MCF 10A (cell line): ENCODE results near the gene KCND2. TPM values are rescaled to one million over a fixed set of nuclear protein-coding genes. Genes with fewer than 3 reads are reported as not detected.

Experiments
- BruUV-seq: library from RNA; stranded (reverse); fragments of 400-500 nt; replicated peaks from 2 replicates; lab custom pipeline; 2021; lab: Mats Ljungman, UMichigan
- CTCF ChIA-PET: fragments of 300-600 bp; sonication (Branson Sonifier 250); formaldehyde crosslinking; extraction: SDS; loops from one replicate; lab custom pipeline; 2021; ENCODE audit warnings: antibody characterized with exemption, inconsistent platforms; lab: Yijun Ruan, JAX
- POLR2A ChIA-PET: fragments of 300-600, 350-650 bp; sonication (Branson Sonifier 250); formaldehyde crosslinking; extraction: SDS; loops from one replicate; lab custom pipeline; 2020; ENCODE audit warnings: antibody characterized with exemption, inconsistent platforms; lab: Yijun Ruan, JAX
- DNase-seq: peaks from one replicate; pipeline ENCODE4 v3.0.0-alpha.2; 2018; ENCODE audit not compliant: unreplicated experiment
- H3K27ac Mint-ChIP-seq: one replicate; pipeline ENCODE4 v1.8.0; 2022; ENCODE audit warnings: mild to moderate bottlenecking, low read depth, mixed read lengths; ENCODE audit not compliant: unreplicated experiment
- H3K27me3 Mint-ChIP-seq: one replicate; pipeline ENCODE4 v1.8.0; 2022; ENCODE audit warnings: mixed read lengths; ENCODE audit not compliant: insufficient read depth, unreplicated experiment
- H3K36me3 Mint-ChIP-seq: one replicate; pipeline ENCODE4 v1.8.0; 2022; ENCODE audit warnings: mild to moderate bottlenecking, moderate library complexity, mixed read lengths; ENCODE audit not compliant: insufficient read depth, unreplicated experiment
- H3K4me1 Mint-ChIP-seq: one replicate; pipeline ENCODE4 v1.8.0; 2022; ENCODE audit warnings: mixed read lengths; ENCODE audit not compliant: insufficient read depth, unreplicated experiment
- H3K4me3 Mint-ChIP-seq: one replicate; pipeline ENCODE4 v1.8.0; 2022; ENCODE audit warnings: mild to moderate bottlenecking, moderate library complexity, mixed read lengths; ENCODE audit not compliant: unreplicated experiment
- H3K9me3 Mint-ChIP-seq: one replicate; pipeline ENCODE4 v1.8.0; 2022; ENCODE audit warnings: mixed read lengths; ENCODE audit not compliant: unreplicated experiment
- CTCF ChIP-seq: fragments of 200-600 bp; IDR thresholded peaks from one replicate; pipeline ENCODE4 v1.8.0; 2022; ENCODE audit warnings: antibody characterized with exemption, mild to moderate bottlenecking; ENCODE audit not compliant: unreplicated experiment
- intact Hi-C: fragments of 100-400 bp; cut with micrococcal nuclease; formaldehyde crosslinking; loops from 2 replicates; pipeline ENCODE4 v1.14.1; 2022
- total RNA-seq: library from RNA; stranded (reverse); gene quantifications from 2 replicates; pipeline ENCODE4 v1.2.3, GENCODE V29; 2022

Gene KCND2
- total RNA-seq, 1 experiment from 2014 or later, result not detected

DNA sequence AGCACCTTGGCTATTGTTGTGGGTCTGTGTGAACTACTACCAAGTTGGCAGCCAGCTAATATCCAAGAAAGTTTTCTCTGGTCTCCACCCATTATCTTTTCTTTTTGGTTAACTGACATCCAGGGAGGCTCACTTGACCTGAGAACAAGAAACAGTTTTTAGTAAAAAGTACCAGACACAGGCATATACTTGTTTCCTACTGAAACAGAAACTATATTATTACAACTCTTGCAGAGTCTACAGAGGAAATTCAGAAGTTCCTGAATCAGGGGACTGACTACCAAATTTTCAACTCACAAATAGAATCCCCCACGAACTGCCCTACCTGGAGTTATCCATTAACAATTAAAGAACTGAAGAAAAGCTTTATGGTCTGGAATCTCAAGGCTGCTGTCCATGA, 168.9 kb downstream of the KCND2 start:
- TF ChIP-seq CTCF, result no peak
- Mint-ChIP-seq H3K27me3 (peaks cover 16% of the 10 kb centered on the region), H3K4me1 (no peaks in the 10 kb centered on the region), H3K9me3 (no peaks in the 10 kb centered on the region), H3K36me3 (no peaks in the 10 kb centered on the region), H3K4me3 (no peak overlapping the region), H3K27ac (no peak overlapping the region)
- CTCF ChIA-PET, result no interaction called here
- BruUV-seq, result no TSS peak
- no peak for DNase-seq
- POLR2A ChIA-PET, result no interaction called here
- intact Hi-C loops, result no loop called here

DNA sequence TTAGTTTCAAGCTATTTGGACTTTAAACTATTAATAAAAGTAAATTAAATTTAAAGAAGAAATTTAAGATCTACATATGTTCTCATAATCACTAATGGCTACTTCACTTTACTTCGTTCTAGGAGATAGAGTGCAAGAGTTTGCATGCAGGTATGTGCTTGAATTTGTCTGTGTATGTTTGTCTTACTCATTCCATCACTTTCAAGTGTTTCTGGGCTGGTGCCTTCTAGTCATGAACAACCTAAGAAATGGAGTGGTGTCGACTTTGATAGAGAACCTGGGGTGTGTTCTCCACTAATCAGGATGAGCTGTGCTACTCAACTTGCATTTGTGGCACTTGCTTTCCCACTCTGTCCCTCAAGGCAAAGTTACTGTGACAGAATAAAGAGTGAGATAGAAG, 169.9 kb downstream of the KCND2 start:
- POLR2A ChIA-PET, result no interaction called here
- BruUV-seq, result no TSS peak

DNA sequence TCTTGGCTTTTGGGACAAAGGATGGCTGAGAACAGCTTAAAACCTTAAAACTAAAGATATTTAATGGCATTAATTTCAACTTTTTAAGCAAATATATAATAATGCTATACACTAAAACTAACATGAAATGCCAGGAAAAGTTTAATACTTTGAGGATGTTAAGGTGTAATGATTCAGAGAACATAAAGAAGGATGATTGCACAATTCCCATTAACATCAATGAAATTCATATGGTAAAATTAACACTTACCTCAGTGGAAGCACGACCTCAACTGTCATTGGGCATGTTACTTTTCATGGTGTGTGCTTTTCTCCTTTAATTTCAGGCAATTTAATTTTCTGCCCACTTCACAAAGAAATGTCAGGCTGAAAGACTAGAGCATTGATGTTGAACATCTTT, 171.7 kb downstream of the KCND2 start:
- no peak overlapping the region for H3K27ac Mint-ChIP-seq
- CTCF ChIA-PET, result no interaction called here
- POLR2A ChIA-PET, result no interaction called here
- no peak for TF ChIP-seq CTCF
- no peak overlapping the region for H3K4me3 Mint-ChIP-seq
- no TSS peak for BruUV-seq
- no peaks in the 10 kb centered on the region for H3K36me3 Mint-ChIP-seq
- H3K4me1 Mint-ChIP-seq, result no peaks in the 10 kb centered on the region
- no peak for DNase-seq
- intact Hi-C loops, result no loop called here
- no peaks in the 10 kb centered on the region for H3K9me3 Mint-ChIP-seq
- H3K27me3 Mint-ChIP-seq, result peaks cover 16% of the 10 kb centered on the region

More for the DNA sequence above, 169.9 kb downstream of the KCND2 start:
- intact Hi-C loops, result no loop called here
- H3K27me3 Mint-ChIP-seq, result peaks cover 16% of the 10 kb centered on the region
- no peak overlapping the region for H3K4me3 Mint-ChIP-seq
- H3K4me1 Mint-ChIP-seq, result no peaks in the 10 kb centered on the region
- no peak overlapping the region for H3K27ac Mint-ChIP-seq
- no peaks in the 10 kb centered on the region for H3K9me3 Mint-ChIP-seq
- DNase-seq, result no peak
- CTCF ChIA-PET, result interaction anchor here (1.0 kb wide), 1 partner anchor 10 kb away, joined by 3 read pairs; no protein-coding TSS in a partner anchor
- no peaks in the 10 kb centered on the region for H3K36me3 Mint-ChIP-seq
- no peak for TF ChIP-seq CTCF

GRCh38 chr7:120445276-120445675, 172.3 kb downstream of the KCND2 start:
- Mint-ChIP-seq H3K36me3 (no peaks in the 10 kb centered on the region), H3K4me1 (no peaks in the 10 kb centered on the region), H3K27ac (no peak overlapping the region), H3K27me3 (peaks cover 16% of the 10 kb centered on the region), H3K4me3 (no peak overlapping the region), H3K9me3 (no peaks in the 10 kb centered on the region)
- no peak for TF ChIP-seq CTCF
- CTCF ChIA-PET, result no interaction called here
- DNase-seq, result no peak
- intact Hi-C loops, result no loop called here
- POLR2A ChIA-PET, result no interaction called here
- no TSS peak for BruUV-seq
